Nephron (organoid): Measurements from ENCODE around the gene LIG4.

Experiments used
- H3K27ac Mint-ChIP-seq, 3 experiments: 2 replicates each; pipeline ENCODE4 v1.8.0; 2020; ENCODE audit warnings: mixed read lengths in 3 of 3, mild to moderate bottlenecking in 2 of 3, moderate library complexity in 1 of 3
- H3K27me3 Mint-ChIP-seq: 2 replicates; pipeline ENCODE4 v1.8.0; 2021; ENCODE audit warnings: low read depth, mild to moderate bottlenecking, moderate library complexity, mixed read lengths
- H3K36me3 Mint-ChIP-seq: 2 replicates; pipeline ENCODE4 v1.8.0; 2020; ENCODE audit warnings: low read depth, mixed read lengths
- H3K4me1 Mint-ChIP-seq: 2 replicates; pipeline ENCODE4 v1.8.0; 2020; ENCODE audit warnings: mixed read lengths
- H3K4me3 Mint-ChIP-seq, 3 experiments: 2 replicates each; pipeline ENCODE4 v1.8.0; 2020; ENCODE audit warnings: mild to moderate bottlenecking in 3 of 3, mixed read lengths in 3 of 3, moderate library complexity in 2 of 3
- H3K9me3 Mint-ChIP-seq: 2 replicates; pipeline ENCODE4 v1.8.0; 2020; ENCODE audit warnings: mixed read lengths
- TF ChIP-seq, protein P1 (sequence below), 3 experiments: fragments of 200-600 bp; sonication (generic); IDR thresholded peaks; one replicate each; pipeline ENCODE4 v1.5.0; 2021; ENCODE audit warnings: antibody characterized with exemption in 3 of 3; ENCODE audit not compliant: unreplicated experiment in 3 of 3

Gene LIG4

DNA sequence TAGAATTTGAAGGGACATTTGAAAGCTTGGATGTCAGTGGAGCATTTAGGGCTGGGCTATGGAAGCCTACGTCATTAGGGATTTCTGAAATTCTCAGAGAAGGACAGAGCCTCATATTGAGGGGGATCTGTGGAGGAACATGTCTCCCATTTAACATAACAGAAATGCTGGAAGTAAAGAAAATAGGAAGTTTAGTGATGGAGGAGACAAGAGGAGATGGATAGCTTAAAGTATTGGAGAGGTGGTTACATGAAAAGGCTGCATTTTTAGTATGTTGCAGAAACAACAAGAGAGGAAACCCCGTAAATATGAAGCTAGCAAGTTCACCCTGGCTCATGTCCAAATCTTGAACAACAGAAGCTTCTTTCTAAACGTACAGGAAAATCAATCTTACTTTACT is 24.4 kb downstream of the LIG4 start:
- H3K27ac Mint-ChIP-seq = no peak overlapping the region
- no peaks in the 10 kb centered on the region for H3K4me1 Mint-ChIP-seq
- no peaks in the 10 kb centered on the region for H3K36me3 Mint-ChIP-seq
- H3K9me3 Mint-ChIP-seq = peaks cover 2% of the 10 kb centered on the region
- TF ChIP-seq, protein P1, sequence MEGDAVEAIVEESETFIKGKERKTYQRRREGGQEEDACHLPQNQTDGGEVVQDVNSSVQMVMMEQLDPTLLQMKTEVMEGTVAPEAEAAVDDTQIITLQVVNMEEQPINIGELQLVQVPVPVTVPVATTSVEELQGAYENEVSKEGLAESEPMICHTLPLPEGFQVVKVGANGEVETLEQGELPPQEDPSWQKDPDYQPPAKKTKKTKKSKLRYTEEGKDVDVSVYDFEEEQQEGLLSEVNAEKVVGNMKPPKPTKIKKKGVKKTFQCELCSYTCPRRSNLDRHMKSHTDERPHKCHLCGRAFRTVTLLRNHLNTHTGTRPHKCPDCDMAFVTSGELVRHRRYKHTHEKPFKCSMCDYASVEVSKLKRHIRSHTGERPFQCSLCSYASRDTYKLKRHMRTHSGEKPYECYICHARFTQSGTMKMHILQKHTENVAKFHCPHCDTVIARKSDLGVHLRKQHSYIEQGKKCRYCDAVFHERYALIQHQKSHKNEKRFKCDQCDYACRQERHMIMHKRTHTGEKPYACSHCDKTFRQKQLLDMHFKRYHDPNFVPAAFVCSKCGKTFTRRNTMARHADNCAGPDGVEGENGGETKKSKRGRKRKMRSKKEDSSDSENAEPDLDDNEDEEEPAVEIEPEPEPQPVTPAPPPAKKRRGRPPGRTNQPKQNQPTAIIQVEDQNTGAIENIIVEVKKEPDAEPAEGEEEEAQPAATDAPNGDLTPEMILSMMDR (IDR thresholded peaks at IDR 0.05; ENCODE audit: unreplicated experiment in 3 of 3) = no peak
- no peaks in the 10 kb centered on the region for H3K27me3 Mint-ChIP-seq
- H3K4me3 Mint-ChIP-seq = no peak overlapping the region

DNA sequence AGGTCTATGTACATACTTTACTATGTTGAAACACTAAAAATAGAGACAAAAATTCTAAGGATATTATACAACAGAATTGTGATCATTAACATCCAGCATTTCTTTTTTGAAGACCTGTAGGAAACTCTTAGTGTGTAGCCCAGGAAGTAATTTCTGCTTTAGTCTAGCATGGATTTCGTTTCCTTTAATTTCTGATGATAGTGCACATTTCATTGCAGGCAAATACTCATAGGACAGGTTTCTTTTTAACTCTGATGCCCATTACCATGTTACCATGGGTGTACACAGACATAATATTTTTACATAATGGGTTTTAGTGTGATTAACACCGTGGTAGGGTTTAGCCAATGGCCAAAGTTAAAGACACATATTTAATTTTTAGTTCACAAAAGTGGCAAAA is 27.1 kb downstream of the LIG4 start:
- peaks cover 2% of the 10 kb centered on the region for H3K9me3 Mint-ChIP-seq
- no peak overlapping the region for H3K27ac Mint-ChIP-seq
- H3K4me3 Mint-ChIP-seq = no peak overlapping the region
- TF ChIP-seq, protein P1 (IDR thresholded peaks at IDR 0.05; ENCODE audit: unreplicated experiment in 3 of 3) = no peak
- no peaks in the 10 kb centered on the region for H3K27me3 Mint-ChIP-seq
- H3K36me3 Mint-ChIP-seq = no peaks in the 10 kb centered on the region
- no peaks in the 10 kb centered on the region for H3K4me1 Mint-ChIP-seq

DNA sequence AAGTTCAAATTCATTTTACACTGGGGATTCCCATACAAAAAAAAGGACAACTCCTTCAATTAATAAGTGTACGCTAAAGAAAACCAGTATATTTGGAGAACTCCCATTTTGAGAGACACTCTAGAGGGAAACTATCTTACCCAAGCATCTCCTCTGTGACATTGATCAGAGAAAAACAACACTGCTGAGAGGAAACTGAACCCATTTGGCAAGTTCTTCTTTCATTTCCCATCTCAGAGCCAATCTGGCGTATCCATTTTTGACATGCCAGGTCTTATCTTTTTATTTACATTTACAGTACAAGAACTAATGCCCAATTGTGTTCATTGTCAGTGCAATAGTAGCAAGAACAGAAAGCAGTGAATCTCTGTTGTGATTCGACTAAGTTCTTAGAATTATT is 30.1 kb downstream of the LIG4 start:
- Mint-ChIP-seq H3K36me3 (no peaks in the 10 kb centered on the region), H3K9me3 (no peaks in the 10 kb centered on the region), H3K27ac (no peak overlapping the region), H3K27me3 (no peaks in the 10 kb centered on the region), H3K4me3 (no peak overlapping the region), H3K4me1 (no peaks in the 10 kb centered on the region)
- TF ChIP-seq, protein P1 (IDR thresholded peaks at IDR 0.05; ENCODE audit: unreplicated experiment in 3 of 3) = no peak

DNA sequence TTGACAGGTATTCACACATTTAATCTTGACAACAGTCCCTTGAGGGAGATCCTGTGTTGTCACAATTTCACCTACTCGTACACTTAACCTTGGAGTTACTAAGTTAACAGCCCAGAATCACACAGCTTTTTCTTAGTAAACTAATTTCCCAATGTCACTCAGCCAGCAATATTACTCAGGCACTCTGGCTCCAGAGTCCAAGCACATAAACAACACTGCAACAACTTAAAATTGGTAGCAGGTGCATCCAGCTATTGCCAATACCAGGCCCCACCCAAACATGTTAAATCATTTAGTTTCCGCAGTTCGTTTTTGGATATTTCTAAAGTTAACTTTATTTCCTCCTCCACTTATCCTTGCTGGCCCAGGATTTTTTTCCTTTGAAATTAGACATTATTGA is 32.7 kb downstream of the LIG4 start:
- no peaks in the 10 kb centered on the region for H3K4me1 Mint-ChIP-seq
- no peak overlapping the region for H3K4me3 Mint-ChIP-seq
- no peaks in the 10 kb centered on the region for H3K27me3 Mint-ChIP-seq
- H3K36me3 Mint-ChIP-seq = no peaks in the 10 kb centered on the region
- H3K27ac Mint-ChIP-seq = no peak overlapping the region
- TF ChIP-seq, protein P1 (IDR thresholded peaks at IDR 0.05; ENCODE audit: unreplicated experiment in 3 of 3) = no peak
- H3K9me3 Mint-ChIP-seq = no peaks in the 10 kb centered on the region

DNA sequence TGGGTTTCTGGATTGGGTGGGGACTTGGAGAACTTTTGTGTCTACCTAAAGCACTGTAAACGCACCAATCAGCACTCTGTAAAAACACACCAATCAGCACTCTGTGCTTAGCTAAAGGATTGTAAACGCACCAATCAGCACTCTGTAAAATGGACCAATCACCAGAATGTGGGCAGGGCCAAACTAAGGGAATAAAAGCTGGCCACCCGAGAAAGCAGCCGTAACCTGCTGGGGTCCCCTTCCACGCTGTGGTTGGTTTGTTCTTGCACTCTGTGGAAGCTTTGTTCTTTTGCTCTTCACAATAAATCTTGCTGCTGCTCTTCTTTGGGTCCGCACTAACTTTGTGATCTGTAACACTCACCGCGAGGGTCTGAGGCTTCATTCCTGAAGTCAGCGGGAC is 37.3 kb downstream of the LIG4 start:
- no peak overlapping the region for H3K27ac Mint-ChIP-seq
- peaks cover 3% of the 10 kb centered on the region for H3K27me3 Mint-ChIP-seq
- H3K4me1 Mint-ChIP-seq = no peaks in the 10 kb centered on the region
- TF ChIP-seq, protein P1 (IDR thresholded peaks at IDR 0.05; ENCODE audit: unreplicated experiment in 3 of 3) = no peak
- H3K9me3 Mint-ChIP-seq = peaks cover 14% of the 10 kb centered on the region
- H3K36me3 Mint-ChIP-seq = no peaks in the 10 kb centered on the region
- no peak overlapping the region for H3K4me3 Mint-ChIP-seq

DNA sequence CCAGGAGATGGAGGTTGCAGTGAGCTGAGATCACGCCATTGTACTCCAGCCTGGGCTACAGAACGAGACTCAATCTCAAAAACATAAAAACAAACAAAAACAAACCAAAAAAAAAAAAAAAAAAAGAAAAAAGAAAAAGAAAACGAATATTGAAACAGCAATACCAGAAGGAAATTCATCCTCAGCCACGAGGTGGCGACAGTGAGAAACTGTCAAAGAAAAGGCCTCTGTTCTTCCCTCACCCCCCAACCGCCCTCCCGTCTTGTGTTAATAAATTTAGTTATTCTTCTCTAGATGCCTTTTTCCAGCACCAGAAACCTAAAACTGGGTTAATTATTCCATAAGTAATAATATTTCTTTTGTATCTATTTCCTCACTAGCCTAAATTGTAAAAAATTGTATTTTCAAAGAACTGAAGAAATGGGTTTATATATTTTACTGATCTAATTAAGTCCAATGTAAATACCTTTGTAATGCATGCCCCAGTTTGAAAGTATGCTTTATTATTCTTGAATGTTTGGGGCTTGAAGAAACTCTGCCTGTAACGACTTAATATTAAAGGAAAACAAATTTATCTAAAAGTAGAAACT is 38.6 kb downstream of the LIG4 start:
- Mint-ChIP-seq H3K4me3 (no peak overlapping the region), H3K27ac (no peak overlapping the region), H3K4me1 (no peaks in the 10 kb centered on the region), H3K36me3 (no peaks in the 10 kb centered on the region), H3K9me3 (peaks cover 25% of the 10 kb centered on the region), H3K27me3 (peaks cover 3% of the 10 kb centered on the region)
- TF ChIP-seq, protein P1 (IDR thresholded peaks at IDR 0.05; ENCODE audit: unreplicated experiment in 3 of 3) = peak; percentile 24 to 47 (median 43)
